ENCODE results near the gene RALGPS1.
A peak's percentile ranks its signal among the peaks of the same experiment; 100 is the strongest.
"Not testable (repeated sequence)": the region's sequence is repeated elsewhere in the genome, so short reads cannot be mapped to it uniquely, and the experiment has no call there.

RALGPS1 gene

GRCh38 chr9:126989847-126990842, 75.6 kb downstream of the RALGPS1 start:
- no peak for DNase-seq (ENCODE audit: low read depth)

GRCh38 chr9:126991183-126991582, 76.6 kb downstream of the RALGPS1 start:
- DNase-seq (ENCODE audit: low read depth), result no peak

- DNase-seq (ENCODE audit: low read depth), result no peak
These were observed 77.8 kb downstream of the RALGPS1 start for GRCh38 chr9:126992427-126992826.

GRCh38 chr9:126999315-127000068, 84.9 kb downstream of the RALGPS1 start:
- no peak for DNase-seq (ENCODE audit: low read depth)

- DNase-seq (ENCODE audit: low read depth), result peak; percentile 54
These were observed 90.6 kb downstream of the RALGPS1 start for GRCh38 chr9:127004946-127005769.

GRCh38 chr9:127005770-127006314, 91.3 kb downstream of the RALGPS1 start:
- no peak for DNase-seq (ENCODE audit: low read depth)

- DNase-seq (ENCODE audit: low read depth), result no peak
These were observed 93.1 kb downstream of the RALGPS1 start for GRCh38 chr9:127007638-127008037.

GRCh38 chr9:127008076-127008475, 93.5 kb downstream of the RALGPS1 start:
- DNase-seq (ENCODE audit: low read depth), result no peak

- no peak for DNase-seq (ENCODE audit: low read depth)
These were observed 97.2 kb downstream of the RALGPS1 start for GRCh38 chr9:127011772-127012171.

GRCh38 chr9:127012250-127012649, 97.7 kb downstream of the RALGPS1 start:
- DNase-seq (ENCODE audit: low read depth), result no peak

GRCh38 chr9:127013597-127013996, 99.0 kb downstream of the RALGPS1 start:
- DNase-seq (ENCODE audit: low read depth), result no peak

GRCh38 chr9:127014216-127014909, 99.8 kb downstream of the RALGPS1 start:
- DNase-seq (ENCODE audit: low read depth), result no peak

- DNase-seq (ENCODE audit: low read depth), result no peak
These were observed 100.4 kb downstream of the RALGPS1 start for GRCh38 chr9:127014910-127015540.

- DNase-seq (ENCODE audit: low read depth), result no peak
These were observed 101.4 kb downstream of the RALGPS1 start for GRCh38 chr9:127015921-127016512.

- not testable (repeated sequence) for DNase-seq (ENCODE audit: low read depth)
These were observed 103.4 kb downstream of the RALGPS1 start for GRCh38 chr9:127017979-127018378.

GRCh38 chr9:127018935-127019334, 104.4 kb downstream of the RALGPS1 start:
- peak; percentile 22 for DNase-seq (ENCODE audit: low read depth)

- peak; percentile 21 for DNase-seq (ENCODE audit: low read depth)
These were observed 105.6 kb downstream of the RALGPS1 start for GRCh38 chr9:127020036-127020801.

- no peak for DNase-seq (ENCODE audit: low read depth)
These were observed 106.2 kb downstream of the RALGPS1 start for GRCh38 chr9:127020802-127021078.

- peak; percentile 99 for DNase-seq (ENCODE audit: low read depth)
These were observed 107.2 kb downstream of the RALGPS1 start for GRCh38 chr9:127021664-127022363.

Measured in stromal cell of bone marrow (primary cell).